Aorta (tissue), 5 donors: ENCODE data around the gene SUV39H1. TPM values are rescaled to one million over a fixed set of nuclear protein-coding genes. Genes with fewer than 3 reads are reported as not detected.
A peak's percentile ranks its signal among the peaks of the same experiment; 100 is the strongest.

Experiments
- ATAC-seq: fragments of 200-7000 bp; cut with Tn5 transposase; one replicate; pipeline ENCODE4 v1.9.1; 2022; ENCODE audit warnings: moderate library complexity; ENCODE audit not compliant: low FRiP score
- DNase-seq, 2 donors: peaks; one replicate each; pipeline ENCODE4 v3.0.0-alpha.2; 2020
- H3K27ac ChIP-seq, 2 donors: one replicate each; pipeline ENCODE4 v1.5.1; 2013; ENCODE audit warnings: low read length in 2 of 2, mild to moderate bottlenecking in 2 of 2, moderate library complexity in 2 of 2, control low read depth in 1 of 2, inconsistent platforms in 1 of 2, low read depth in 1 of 2
- H3K27me3 ChIP-seq, 2 donors: one replicate each; pipeline ENCODE4 v1.6.1; 2013; ENCODE audit warnings: control low read depth in 1 of 2, low read length in 1 of 2, mild to moderate bottlenecking in 1 of 2, moderate library complexity in 1 of 2; ENCODE audit not compliant: insufficient read depth in 2 of 2, control insufficient read depth in 1 of 2
- H3K36me3 ChIP-seq, 2 donors: one replicate each; pipeline ENCODE4 v1.6.1; 2013; ENCODE audit warnings: control low read depth in 1 of 2, low read length in 1 of 2, mild to moderate bottlenecking in 1 of 2; ENCODE audit not compliant: insufficient read depth in 2 of 2, control insufficient read depth in 1 of 2
- H3K4me1 ChIP-seq, 2 donors: one replicate each; pipeline ENCODE4 v1.6.1; 2013; ENCODE audit warnings: low read length in 2 of 2, control low read depth in 1 of 2, mild to moderate bottlenecking in 1 of 2, moderate library complexity in 1 of 2; ENCODE audit not compliant: insufficient read depth in 2 of 2, control insufficient read depth in 1 of 2
- H3K4me3 ChIP-seq, 2 donors: one replicate each; pipeline ENCODE4 v1.5.1; 2013; ENCODE audit warnings: low read length in 2 of 2, control low read depth in 1 of 2, mild to moderate bottlenecking in 1 of 2
- H3K9me3 ChIP-seq: one replicate; pipeline ENCODE4 v1.6.1; 2013; ENCODE audit warnings: mild to moderate bottlenecking, low read length; ENCODE audit not compliant: control insufficient read depth
- WGBS, 2 donors: extraction: QIAGEN DNeasy Blood & Tissue Kit; methylation state at CpG; one replicate each; pipeline ENCODE4 v1.1.7; 2013; 5-methylcytosine and 5-hydroxymethylcytosine counted together
- intact Hi-C, 2 donors: fragments of 100-400 bp; cut with DNase I; formaldehyde crosslinking; loops; one replicate each; pipeline versions ENCODE4 v1.14.2 to v1.15.0; 2022
- polyA plus RNA-seq, 2 donors: library from polyadenylated mRNA; stranded (reverse); fragments of 200-250 nt; gene quantifications; one replicate each; pipeline ENCODE4 v1.2.3, GENCODE V29; 2013
- total RNA-seq, 2 donors: library from RNA; stranded (reverse); fragmentation: NEBNext Ultra II Directional; extraction: Animal tissue kit (Norgen Biotek cat#: 25700); gene quantifications; one replicate each; pipeline ENCODE4 v1.2.1, GENCODE V29; 2021
- donor health status: healthy with polysubstance abuse.
- donor health status: Bipolar disorder and iron deficiency.
- donor health status: DM: no; HTN: no; CAD: no.
- donor health status: DM: no; HTN: no; CAD: no.
- donor health status: DM: yes; HTN: yes; CAD: no.

SUV39H1 gene
- total and polyA plus RNA-seq, 4 donors: 0.88 to 3.2 (median 2.8) TPM

DNA sequence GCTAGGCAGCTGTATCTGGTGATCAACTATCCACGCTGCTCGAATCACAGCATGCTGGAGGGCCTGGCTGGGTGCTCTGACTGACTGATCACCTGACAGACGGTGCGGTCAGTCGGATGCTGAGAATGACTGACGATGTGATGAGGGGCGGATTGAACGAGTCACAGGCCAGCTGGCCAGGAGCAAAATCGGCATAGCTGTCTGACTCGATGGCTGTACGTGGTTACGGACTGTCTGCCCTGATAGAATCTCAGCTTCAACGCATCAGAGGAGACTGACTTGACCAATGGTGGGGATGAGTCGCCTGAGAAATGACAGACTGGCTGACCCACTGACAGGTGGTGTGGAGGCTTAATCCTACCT, 1.0 kb upstream of the SUV39H1 start:
- no peak for ATAC-seq
- H3K4me3 ChIP-seq: no peak overlapping the region
- peak overlapping the region in 1 of 2 donors; percentile 99 for H3K27ac ChIP-seq
- no peak for DNase-seq
- intact Hi-C loops: no loop called here
- H3K27me3 ChIP-seq: no peaks in the 10 kb centered on the region
- H3K9me3 ChIP-seq: no peaks in the 10 kb centered on the region
- H3K36me3 ChIP-seq: no peaks in the 10 kb centered on the region
- WGBS, 2 donors: 21 to 55% methylated on average over 14 of the region's 14 CpGs
- no peaks in the 10 kb centered on the region for H3K4me1 ChIP-seq

DNA sequence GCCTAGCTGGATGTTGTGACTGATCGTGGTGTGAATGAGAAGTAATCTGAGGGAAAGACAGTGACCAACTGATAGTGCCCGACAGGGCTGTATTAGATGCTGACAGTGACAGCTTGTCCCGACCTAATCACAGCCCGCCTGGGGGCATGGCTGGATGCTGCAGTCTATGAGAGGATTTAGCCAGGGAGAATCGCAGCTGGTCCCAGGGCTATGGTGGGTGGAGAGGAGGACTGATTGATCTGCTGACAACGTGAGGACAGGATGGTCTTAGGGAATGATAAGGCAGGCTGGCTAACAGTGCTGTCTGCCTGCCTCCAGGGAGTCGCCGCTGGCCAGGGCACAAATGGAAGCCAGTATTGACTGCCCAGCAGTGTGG, 621 bp upstream of the SUV39H1 start:
- 3 to 50% methylated on average over 8 of the region's 8 CpGs for WGBS, 2 donors
- H3K36me3 ChIP-seq: no peaks in the 10 kb centered on the region
- ATAC-seq: peak; percentile 55

DNA sequence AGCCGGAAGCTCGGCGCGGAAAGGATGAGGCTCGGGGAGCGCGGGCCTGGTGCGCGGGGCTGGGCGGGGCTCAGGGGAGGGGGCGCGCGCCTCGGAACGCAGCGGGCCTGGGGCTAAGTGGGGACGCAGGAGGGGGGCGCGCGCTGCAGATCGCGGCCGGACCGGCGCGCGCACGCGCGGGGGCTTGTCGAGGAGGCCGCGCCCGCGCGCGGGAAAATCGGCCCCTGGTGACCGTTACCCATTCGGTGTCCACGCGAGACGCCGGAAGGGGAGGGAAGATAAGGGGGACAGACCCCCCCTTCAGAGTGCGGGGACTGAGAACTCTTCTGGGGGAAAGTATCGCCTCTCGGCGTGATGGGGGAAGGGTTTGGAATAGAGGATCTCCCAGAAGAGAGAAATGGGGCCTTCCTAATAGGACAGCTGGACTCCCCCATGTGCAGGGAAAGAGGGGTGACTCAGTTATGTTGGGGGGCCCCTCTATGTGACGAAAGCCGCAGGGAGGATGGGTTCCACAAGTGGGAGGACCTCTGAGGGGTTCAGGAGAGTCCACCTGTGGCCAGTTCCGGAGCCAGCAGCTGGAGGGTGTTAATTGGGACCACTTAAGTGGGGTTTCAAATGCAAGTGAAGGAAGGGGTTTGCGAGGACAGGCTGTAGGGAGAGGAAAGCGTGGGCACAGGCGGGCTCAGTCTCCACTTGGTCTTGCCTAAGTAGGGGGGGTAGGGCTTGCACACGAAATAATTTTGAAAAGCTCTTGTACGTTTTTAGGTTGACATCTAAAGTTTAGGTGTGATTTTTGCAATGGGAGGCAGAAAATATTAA, 584 bp downstream of the SUV39H1 start:
- H3K27me3 ChIP-seq: no peaks in the 10 kb centered on the region
- H3K27ac ChIP-seq: no peak overlapping the region
- ATAC-seq (no peak), DNase-seq (no peak)
- no peaks in the 10 kb centered on the region for H3K4me1 ChIP-seq
- H3K36me3 ChIP-seq: no peaks in the 10 kb centered on the region
- intact Hi-C loops: loop anchor here in 1 of 2 donors (1.0 kb wide), 1 partner anchor 21 kb away; no protein-coding TSS in a partner anchor
- peak overlapping the region; percentile 70 to 76 for H3K4me3 ChIP-seq
- no peaks in the 10 kb centered on the region for H3K9me3 ChIP-seq
- 1 to 37% methylated on average over 43 to 56 of the region's 56 CpGs for WGBS, 2 donors

More for the DNA sequence above, 621 bp upstream of the SUV39H1 start:
- Histone ChIP-seq H3K4me3 (peak overlapping the region in 1 of 2 donors; percentile 82), H3K27me3 (no peaks in the 10 kb centered on the region), H3K4me1 (no peaks in the 10 kb centered on the region), H3K9me3 (no peaks in the 10 kb centered on the region), H3K27ac (peak overlapping the region in 1 of 2 donors; percentile 99)
- intact Hi-C loops: loop anchor here in 1 of 2 donors (1.0 kb wide), 1 partner anchor 20 kb away; no protein-coding TSS in a partner anchor
- no peak for DNase-seq

DNA sequence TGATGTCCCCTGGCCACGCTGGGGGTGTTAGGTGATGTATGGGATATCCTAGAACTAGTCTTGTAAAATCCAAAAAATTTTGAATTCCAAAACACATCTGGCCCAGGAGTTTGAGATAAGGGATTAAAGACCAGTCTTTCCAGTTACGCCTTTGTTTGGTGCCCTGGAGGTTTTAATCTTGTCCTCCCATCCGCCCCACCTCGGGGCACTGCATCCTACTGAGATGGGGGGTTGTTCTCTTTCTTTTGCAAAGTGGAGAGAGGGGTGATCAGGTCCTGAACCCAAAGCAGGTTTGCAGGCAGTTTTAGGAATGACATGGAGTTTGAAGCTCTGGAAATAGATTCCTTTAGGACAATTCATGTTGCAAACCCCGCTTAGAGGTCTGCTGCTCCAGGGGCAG, 1.8 kb downstream of the SUV39H1 start:
- no peaks in the 10 kb centered on the region for H3K9me3 ChIP-seq
- no peaks in the 10 kb centered on the region for H3K36me3 ChIP-seq
- ATAC-seq (no peak), DNase-seq (no peak)
- intact Hi-C loops: no loop called here
- H3K27me3 ChIP-seq: no peaks in the 10 kb centered on the region
- no peaks in the 10 kb centered on the region for H3K4me1 ChIP-seq
- H3K4me3 ChIP-seq: no peak overlapping the region
- no peak overlapping the region for H3K27ac ChIP-seq
- WGBS, 2 donors: 80 to 87% methylated on average over 5 of the region's 5 CpGs

DNA sequence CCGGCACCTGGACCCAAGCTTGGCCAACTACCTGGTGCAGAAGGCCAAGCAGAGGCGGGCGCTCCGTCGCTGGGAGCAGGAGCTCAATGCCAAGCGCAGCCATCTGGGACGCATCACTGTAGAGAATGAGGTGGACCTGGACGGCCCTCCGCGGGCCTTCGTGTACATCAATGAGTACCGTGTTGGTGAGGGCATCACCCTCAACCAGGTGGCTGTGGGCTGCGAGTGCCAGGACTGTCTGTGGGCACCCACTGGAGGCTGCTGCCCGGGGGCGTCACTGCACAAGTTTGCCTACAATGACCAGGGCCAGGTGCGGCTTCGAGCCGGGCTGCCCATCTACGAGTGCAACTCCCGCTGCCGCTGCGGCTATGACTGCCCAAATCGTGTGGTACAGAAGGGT, 3.7 kb downstream of the SUV39H1 start:
- intact Hi-C loops: no loop called here
- no peaks in the 10 kb centered on the region for H3K4me1 ChIP-seq
- ATAC-seq (no peak), DNase-seq (no peak)
- H3K27ac ChIP-seq: no peak overlapping the region
- WGBS, 2 donors: 95 to 96% methylated on average over 23 of the region's 23 CpGs
- H3K36me3 ChIP-seq: no peaks in the 10 kb centered on the region
- no peaks in the 10 kb centered on the region for H3K9me3 ChIP-seq
- no peaks in the 10 kb centered on the region for H3K27me3 ChIP-seq
- no peak overlapping the region for H3K4me3 ChIP-seq

DNA sequence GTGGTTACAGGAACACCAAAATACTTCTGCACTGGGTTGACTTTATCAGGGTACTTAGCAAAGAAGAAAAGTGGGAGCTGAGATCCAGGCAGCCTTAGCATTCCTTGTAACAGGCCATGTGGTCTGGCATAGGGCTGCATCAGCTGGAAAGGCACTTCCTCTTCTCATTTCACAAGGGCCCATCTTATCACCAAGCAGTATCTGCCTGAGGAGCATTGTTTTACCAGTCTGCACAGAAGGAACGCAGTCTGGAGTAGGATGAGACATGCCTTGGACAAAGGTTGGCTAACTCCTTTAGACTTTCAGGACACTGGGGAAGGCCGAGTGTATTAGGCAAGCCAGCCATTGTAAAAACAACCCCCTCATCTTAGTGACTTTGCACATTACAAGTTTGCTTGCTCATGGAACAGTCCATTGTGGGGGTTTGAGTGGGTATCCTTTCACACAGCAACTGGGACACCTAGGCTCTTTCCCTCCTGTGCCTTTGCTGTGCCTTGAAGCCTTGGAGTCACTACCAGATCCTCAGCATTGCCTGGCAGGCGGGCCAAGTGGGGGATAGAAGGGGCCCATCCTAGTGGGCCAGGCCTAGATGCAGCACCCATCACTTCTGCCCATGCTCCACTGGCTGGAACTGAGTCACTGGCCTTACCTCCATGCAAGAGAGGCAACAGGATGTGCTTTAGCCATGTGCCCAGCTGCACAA, 4.6 kb downstream of the SUV39H1 start:
- intact Hi-C loops: no loop called here
- WGBS, 2 donors: 65 to 83% methylated on average over 3 of the region's 3 CpGs
- Histone ChIP-seq H3K4me3 (no peak overlapping the region), H3K4me1 (no peaks in the 10 kb centered on the region), H3K9me3 (no peaks in the 10 kb centered on the region), H3K27me3 (no peaks in the 10 kb centered on the region), H3K27ac (no peak overlapping the region), H3K36me3 (no peaks in the 10 kb centered on the region)
- DNase-seq (no peak), ATAC-seq (no peak)

DNA sequence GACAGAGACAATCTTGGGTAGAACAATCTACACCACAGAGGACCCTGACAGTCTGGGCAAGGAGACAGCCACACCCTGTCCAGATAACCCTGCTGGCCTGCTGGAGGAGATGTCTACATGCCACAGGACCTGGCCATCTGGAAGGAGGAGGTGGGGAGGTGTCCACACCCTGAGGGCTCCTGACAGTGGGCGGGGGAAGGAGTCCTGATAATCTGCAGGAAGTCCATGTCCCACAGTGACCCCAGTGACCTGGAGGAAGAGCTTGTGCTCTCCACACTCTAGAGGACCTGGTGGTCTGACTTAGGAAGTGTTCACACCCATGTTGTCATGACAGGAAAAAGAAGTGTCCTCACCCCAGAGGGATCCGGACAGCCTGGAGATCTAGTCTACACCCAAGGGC, 5.5 kb downstream of the SUV39H1 start:
- no peak for ATAC-seq

DNA sequence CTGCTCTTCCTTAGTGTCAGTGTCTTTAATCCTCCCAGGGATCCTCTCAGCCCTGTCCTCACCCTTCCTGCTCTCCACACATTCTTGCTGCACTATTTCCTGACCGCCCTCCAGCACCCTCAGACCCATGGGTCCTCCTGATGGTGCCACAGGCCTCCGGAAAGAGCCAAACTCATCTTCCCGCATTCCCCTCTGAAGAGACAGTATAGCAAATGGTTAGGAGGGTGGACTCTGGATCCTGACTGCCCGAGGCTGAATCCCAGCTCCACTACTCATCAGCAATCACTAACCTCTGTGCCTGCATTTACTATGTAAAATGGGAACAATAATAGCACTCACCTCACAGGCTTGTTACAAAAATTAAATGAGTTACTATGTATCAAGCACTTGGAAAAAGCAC, 6.2 kb downstream of the SUV39H1 start:
- intact Hi-C loops: no loop called here
- Histone ChIP-seq H3K4me3 (no peak overlapping the region), H3K27ac (no peak overlapping the region), H3K27me3 (no peaks in the 10 kb centered on the region), H3K4me1 (no peaks in the 10 kb centered on the region), H3K9me3 (no peaks in the 10 kb centered on the region), H3K36me3 (no peaks in the 10 kb centered on the region)
- 66 to 84% methylated on average over 4 of the region's 4 CpGs for WGBS, 2 donors
- no peak for DNase-seq
- no peak for ATAC-seq

More for the DNA sequence above, 5.5 kb downstream of the SUV39H1 start:
- H3K4me3 ChIP-seq: no peak overlapping the region
- no peaks in the 10 kb centered on the region for H3K9me3 ChIP-seq
- no peak overlapping the region for H3K27ac ChIP-seq
- no peaks in the 10 kb centered on the region for H3K4me1 ChIP-seq
- 43 to 88% methylated on average over 2 of the region's 2 CpGs for WGBS, 2 donors
- H3K36me3 ChIP-seq: no peaks in the 10 kb centered on the region
- no peak for DNase-seq
- intact Hi-C loops: no loop called here
- no peaks in the 10 kb centered on the region for H3K27me3 ChIP-seq

DNA sequence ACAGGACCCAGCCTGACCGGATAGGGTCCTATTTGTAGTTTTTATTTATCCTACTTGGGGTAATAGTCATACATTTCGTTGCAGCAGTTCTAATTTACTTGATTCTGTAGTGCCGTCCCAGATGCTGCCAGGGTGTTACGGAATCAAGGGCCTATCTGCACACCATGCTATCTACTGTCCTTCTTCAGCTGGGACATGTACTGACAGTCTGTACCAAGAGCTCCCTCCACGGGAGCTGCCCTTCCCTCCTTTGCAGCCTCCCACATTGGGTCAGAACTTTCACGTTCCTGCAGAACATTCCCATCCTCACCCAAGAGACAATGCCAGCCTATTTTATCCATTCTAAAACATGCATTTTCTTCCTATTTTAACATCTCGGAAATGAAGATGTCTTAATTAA, 6.7 kb downstream of the SUV39H1 start:
- no peaks in the 10 kb centered on the region for H3K9me3 ChIP-seq
- H3K27ac ChIP-seq: no peak overlapping the region
- WGBS, 2 donors: 67 to 81% methylated on average over 7 of the region's 7 CpGs
- H3K4me3 ChIP-seq: no peak overlapping the region
- ATAC-seq (no peak), DNase-seq (no peak)
- intact Hi-C loops: no loop called here
- no peaks in the 10 kb centered on the region for H3K27me3 ChIP-seq
- H3K36me3 ChIP-seq: no peaks in the 10 kb centered on the region
- no peaks in the 10 kb centered on the region for H3K4me1 ChIP-seq
